Measurements from ENCODE around the gene RALGAPA2.

GRCh38 chr20:20443504-20443903 is 268.9 kb downstream of the RALGAPA2 start:
- TF ChIP-seq, protein P1, sequence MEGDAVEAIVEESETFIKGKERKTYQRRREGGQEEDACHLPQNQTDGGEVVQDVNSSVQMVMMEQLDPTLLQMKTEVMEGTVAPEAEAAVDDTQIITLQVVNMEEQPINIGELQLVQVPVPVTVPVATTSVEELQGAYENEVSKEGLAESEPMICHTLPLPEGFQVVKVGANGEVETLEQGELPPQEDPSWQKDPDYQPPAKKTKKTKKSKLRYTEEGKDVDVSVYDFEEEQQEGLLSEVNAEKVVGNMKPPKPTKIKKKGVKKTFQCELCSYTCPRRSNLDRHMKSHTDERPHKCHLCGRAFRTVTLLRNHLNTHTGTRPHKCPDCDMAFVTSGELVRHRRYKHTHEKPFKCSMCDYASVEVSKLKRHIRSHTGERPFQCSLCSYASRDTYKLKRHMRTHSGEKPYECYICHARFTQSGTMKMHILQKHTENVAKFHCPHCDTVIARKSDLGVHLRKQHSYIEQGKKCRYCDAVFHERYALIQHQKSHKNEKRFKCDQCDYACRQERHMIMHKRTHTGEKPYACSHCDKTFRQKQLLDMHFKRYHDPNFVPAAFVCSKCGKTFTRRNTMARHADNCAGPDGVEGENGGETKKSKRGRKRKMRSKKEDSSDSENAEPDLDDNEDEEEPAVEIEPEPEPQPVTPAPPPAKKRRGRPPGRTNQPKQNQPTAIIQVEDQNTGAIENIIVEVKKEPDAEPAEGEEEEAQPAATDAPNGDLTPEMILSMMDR (CRISPR knock-in tag; IDR thresholded peaks at IDR 0.05), result no peak
- TF ChIP-seq EZH2 (conservative IDR thresholded peaks at IDR 0.05; ENCODE audit: low read depth, low read length) (no peak), FUBP1 (CRISPR knock-in tag; IDR thresholded peaks at IDR 0.05; ENCODE audit: borderline replicate concordance) (no peak), ATF3 (CRISPR knock-in tag; IDR thresholded peaks at IDR 0.05) (no peak)
- TF ChIP-seq, protein P2, sequence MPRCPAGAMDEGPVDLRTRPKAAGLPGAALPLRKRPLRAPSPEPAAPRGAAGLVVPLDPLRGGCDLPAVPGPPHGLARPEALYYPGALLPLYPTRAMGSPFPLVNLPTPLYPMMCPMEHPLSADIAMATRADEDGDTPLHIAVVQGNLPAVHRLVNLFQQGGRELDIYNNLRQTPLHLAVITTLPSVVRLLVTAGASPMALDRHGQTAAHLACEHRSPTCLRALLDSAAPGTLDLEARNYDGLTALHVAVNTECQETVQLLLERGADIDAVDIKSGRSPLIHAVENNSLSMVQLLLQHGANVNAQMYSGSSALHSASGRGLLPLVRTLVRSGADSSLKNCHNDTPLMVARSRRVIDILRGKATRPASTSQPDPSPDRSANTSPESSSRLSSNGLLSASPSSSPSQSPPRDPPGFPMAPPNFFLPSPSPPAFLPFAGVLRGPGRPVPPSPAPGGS (CRISPR knock-in tag; IDR thresholded peaks at IDR 0.05), result no peak

All from HepG2 (cell line).